ENCODE measurements around the gene CAMK2D. TPM values are rescaled to one million over a fixed set of nuclear protein-coding genes. Genes with fewer than 3 reads are reported as not detected.

The CAMK2D gene
- total RNA-seq, 1 donor from 2014 or later = 73.5 TPM

DNA sequence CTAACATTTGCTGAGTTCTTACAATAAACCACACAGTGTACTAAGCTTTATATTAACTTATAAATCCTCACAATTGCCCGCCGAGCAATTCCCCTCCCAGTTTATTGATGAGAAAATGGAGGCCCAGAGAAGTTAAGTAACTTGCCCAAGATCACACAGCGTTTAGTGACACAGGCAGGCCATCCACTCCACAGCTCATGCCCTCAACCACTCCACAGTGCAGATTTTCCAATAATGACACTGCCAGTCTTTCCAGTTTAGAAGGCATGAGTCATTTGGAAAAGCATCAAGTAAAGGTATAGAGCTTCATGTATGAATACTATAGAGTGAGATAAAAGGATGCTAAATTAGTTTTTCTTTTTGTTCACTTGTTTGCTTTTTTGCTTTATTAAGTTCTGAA is 208.5 kb downstream of the CAMK2D start:
- peaks cover 10% of the 10 kb centered on the region for H3K36me3 Mint-ChIP-seq (ENCODE audit: low read depth)
- intact Hi-C loops (cut with micrococcal nuclease) = no loop called here
- peaks cover 5% of the 10 kb centered on the region for H3K4me1 Mint-ChIP-seq (ENCODE audit: low read depth)
- no peak overlapping the region for H3K4me3 Mint-ChIP-seq
- H3K27me3 Mint-ChIP-seq (ENCODE audit: insufficient read depth) = no peaks in the 10 kb centered on the region
- H3K27ac Mint-ChIP-seq = no peak overlapping the region
- no peak for DNase-seq (ENCODE audit: low spot score)
- H3K9me3 Mint-ChIP-seq = no peaks in the 10 kb centered on the region

DNA sequence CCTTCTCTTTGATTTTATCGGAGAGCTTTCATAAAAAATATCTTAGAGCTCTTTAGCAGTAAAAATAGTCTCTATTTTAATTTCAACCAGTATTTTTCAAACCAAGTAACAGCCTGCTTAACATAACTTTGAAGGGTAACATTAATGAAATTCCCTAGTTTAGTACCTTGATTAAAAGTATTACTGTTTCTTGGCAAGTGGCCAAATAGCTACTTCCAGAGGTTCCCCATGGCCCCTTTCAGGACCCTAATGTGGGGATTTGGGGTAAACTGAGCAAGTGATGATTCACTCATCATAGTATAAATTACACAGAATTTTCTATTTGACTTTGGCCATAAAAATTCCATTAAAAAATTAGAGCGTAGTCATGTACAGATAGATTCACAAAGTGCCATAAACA is 211.0 kb downstream of the CAMK2D start:
- no peak overlapping the region for H3K27ac Mint-ChIP-seq
- peaks cover 10% of the 10 kb centered on the region for H3K36me3 Mint-ChIP-seq (ENCODE audit: low read depth)
- intact Hi-C loops (cut with micrococcal nuclease) = no loop called here
- H3K4me3 Mint-ChIP-seq = no peak overlapping the region
- H3K4me1 Mint-ChIP-seq (ENCODE audit: low read depth) = peaks cover 17% of the 10 kb centered on the region
- H3K9me3 Mint-ChIP-seq = no peaks in the 10 kb centered on the region
- H3K27me3 Mint-ChIP-seq (ENCODE audit: insufficient read depth) = no peaks in the 10 kb centered on the region
- no peak for DNase-seq (ENCODE audit: low spot score)

DNA sequence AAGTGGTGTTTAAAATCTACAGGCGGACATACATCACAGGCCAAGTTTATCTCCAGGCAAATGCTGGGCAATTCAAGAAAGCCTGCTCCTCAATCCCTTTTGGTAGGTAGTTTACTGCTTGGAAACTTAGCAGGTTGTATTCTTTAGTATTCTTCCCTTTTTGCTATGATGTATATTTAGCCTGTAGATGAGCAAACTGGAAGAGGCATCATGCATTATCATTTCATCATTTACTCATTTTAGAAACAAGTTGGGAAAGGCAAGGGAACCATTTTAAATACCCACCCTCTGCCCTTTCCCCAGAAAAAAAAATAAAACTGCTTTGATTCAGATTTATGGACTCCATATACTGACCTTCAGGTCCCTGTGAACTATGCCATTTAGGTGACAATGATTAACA is 213.2 kb downstream of the CAMK2D start:
- peaks cover 24% of the 10 kb centered on the region for H3K4me1 Mint-ChIP-seq (ENCODE audit: low read depth)
- peaks cover 18% of the 10 kb centered on the region for H3K36me3 Mint-ChIP-seq (ENCODE audit: low read depth)
- no peak overlapping the region for H3K4me3 Mint-ChIP-seq
- intact Hi-C loops (cut with micrococcal nuclease) = loop anchor here (5.0 to 10.0 kb wide), 2 partner anchors 354 to 404 kb away; no protein-coding TSS in a partner anchor
- no peak overlapping the region for H3K27ac Mint-ChIP-seq
- H3K27me3 Mint-ChIP-seq (ENCODE audit: insufficient read depth) = no peaks in the 10 kb centered on the region
- no peak for DNase-seq (ENCODE audit: low spot score)
- H3K9me3 Mint-ChIP-seq = no peaks in the 10 kb centered on the region

DNA sequence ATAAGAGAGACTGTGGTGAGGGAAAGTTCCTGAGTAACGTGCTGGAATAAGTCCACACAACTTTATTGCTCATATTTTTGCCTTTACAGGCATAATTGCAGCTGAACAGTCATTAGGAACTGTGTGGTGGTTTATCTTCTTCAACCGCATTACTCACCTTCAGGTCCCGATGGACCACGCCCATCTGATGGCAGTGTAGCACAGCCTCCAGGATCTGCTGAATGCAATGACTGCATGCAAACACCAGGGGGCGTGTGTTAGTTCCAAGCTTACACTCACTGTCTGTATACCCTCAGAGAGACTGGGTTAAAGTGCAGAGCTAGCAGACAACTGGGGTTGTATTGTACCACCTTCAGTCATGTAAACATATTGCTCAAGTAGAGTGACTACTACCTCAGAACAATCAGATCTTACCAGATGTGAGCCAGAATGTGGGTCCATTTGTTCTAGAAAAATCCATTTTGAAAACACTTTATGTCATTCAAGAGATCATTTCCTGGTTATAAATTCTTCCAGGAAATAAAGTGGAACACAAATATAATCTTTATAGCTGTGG is 214.0 kb downstream of the CAMK2D start:
- Mint-ChIP-seq H3K27me3 (ENCODE audit: insufficient read depth) (no peaks in the 10 kb centered on the region), H3K4me1 (ENCODE audit: low read depth) (peaks cover 30% of the 10 kb centered on the region), H3K27ac (peak overlapping the region; percentile 49), H3K36me3 (ENCODE audit: low read depth) (peaks cover 23% of the 10 kb centered on the region), H3K4me3 (no peak overlapping the region), H3K9me3 (no peaks in the 10 kb centered on the region)
- peak; percentile 87 for DNase-seq (ENCODE audit: low spot score)
- intact Hi-C loops (cut with micrococcal nuclease) = loop anchor here (1.0 to 10.0 kb wide), 15 partner anchors 8 to 523 kb away; no protein-coding TSS in a partner anchor

DNA sequence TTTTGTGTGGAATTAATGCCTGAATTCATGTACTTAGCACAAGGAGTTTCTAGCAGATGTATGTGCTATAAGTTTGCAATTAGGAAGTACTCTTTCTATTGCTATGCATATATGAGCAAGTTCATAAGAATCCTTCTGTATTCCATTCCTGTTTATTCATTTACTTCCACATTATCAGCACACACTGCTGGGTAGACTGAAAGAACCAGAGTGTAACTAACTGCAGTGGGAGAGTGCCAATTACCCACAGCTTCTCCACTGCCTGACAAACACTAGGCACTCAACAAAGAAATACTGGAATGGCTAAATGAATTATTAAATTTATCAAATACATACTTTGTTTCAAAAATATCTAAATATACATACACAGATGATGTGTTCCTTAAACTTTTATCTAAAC is 219.6 kb downstream of the CAMK2D start:
- Mint-ChIP-seq H3K36me3 (ENCODE audit: low read depth) (peaks cover 29% of the 10 kb centered on the region), H3K4me3 (no peak overlapping the region), H3K4me1 (ENCODE audit: low read depth) (peaks cover 42% of the 10 kb centered on the region), H3K9me3 (no peaks in the 10 kb centered on the region), H3K27ac (no peak overlapping the region), H3K27me3 (ENCODE audit: insufficient read depth) (no peaks in the 10 kb centered on the region)
- no peak for DNase-seq (ENCODE audit: low spot score)
- intact Hi-C loops (cut with micrococcal nuclease) = loop anchor here (1.0 to 10.0 kb wide), 4 partner anchors 68 to 397 kb away; no protein-coding TSS in a partner anchor

DNA sequence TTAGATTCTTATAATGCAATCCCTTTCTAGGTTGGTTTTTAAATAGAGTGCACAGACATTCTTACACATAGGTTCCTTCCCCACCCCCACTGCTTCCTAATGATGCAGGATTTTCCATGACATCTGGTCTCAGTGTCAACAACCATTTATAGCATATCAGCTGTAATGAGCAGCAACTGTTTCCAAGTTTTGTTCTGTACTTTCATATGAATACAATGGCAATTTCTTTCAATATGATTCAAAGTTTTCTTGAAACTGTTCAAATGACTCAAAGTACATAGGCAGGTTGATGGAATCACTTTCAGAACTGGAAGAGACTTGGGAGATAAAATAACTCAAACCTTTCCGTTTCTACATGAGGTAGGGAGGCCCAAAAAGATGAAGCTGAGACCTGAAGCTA is 220.7 kb downstream of the CAMK2D start:
- Mint-ChIP-seq H3K4me3 (peak overlapping the region; percentile 41), H3K9me3 (no peaks in the 10 kb centered on the region), H3K36me3 (ENCODE audit: low read depth) (peaks cover 32% of the 10 kb centered on the region), H3K4me1 (ENCODE audit: low read depth) (peaks cover 42% of the 10 kb centered on the region), H3K27ac (peak overlapping the region; percentile 88), H3K27me3 (ENCODE audit: insufficient read depth) (no peaks in the 10 kb centered on the region)
- intact Hi-C loops (cut with micrococcal nuclease) = loop anchor here (1.0 to 10.0 kb wide), 4 partner anchors 67 to 396 kb away; no protein-coding TSS in a partner anchor
- peak; percentile 12 for DNase-seq (ENCODE audit: low spot score)

DNA sequence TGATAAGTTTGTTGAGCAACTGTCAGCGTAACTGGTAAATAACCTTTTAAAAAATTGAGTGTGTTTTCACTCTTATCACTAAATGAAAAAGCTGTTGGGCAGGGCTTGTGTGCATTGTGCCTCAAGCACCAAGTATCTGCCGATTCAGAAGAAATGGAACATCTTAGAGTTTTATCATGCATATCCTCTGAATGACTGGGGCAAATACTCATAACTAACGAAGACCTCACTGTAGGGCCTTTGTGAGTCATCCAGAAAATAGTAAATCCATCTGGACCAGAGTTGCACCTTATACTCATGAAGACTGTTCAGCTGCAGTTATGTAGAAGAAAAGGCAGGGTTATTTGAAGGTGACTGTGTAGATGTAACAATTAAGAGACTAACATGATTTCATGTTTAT is 222.1 kb downstream of the CAMK2D start:
- Mint-ChIP-seq H3K36me3 (ENCODE audit: low read depth) (peaks cover 35% of the 10 kb centered on the region), H3K4me3 (peak overlapping the region; percentile 29), H3K4me1 (ENCODE audit: low read depth) (peaks cover 39% of the 10 kb centered on the region), H3K27ac (peak overlapping the region; percentile 80), H3K9me3 (no peaks in the 10 kb centered on the region), H3K27me3 (ENCODE audit: insufficient read depth) (no peaks in the 10 kb centered on the region)
- intact Hi-C loops (cut with micrococcal nuclease) = loop anchor here (1.0 to 2.0 kb wide), 9 partner anchors 8 to 331 kb away; no protein-coding TSS in a partner anchor
- no peak for DNase-seq (ENCODE audit: low spot score)

DNA sequence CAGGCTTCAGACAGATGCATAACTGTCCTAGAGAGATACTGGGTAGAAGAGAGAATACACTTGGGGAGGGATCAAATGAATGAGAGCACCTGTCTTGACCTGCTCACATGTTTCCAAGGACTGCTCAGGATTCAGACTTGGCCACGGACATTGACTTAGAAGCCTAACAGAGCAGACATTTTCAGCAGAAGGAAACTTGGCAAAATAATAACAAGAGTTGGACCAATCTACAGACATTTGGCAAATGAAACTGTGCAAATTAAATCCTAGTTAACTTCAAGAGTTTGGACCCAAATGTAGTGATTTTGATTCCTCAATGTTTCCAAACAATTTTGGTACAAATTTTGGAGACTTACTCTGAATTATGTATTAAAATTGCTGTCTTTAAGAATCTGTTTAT is 223.9 kb downstream of the CAMK2D start:
- peaks cover 30% of the 10 kb centered on the region for H3K4me1 Mint-ChIP-seq (ENCODE audit: low read depth)
- H3K9me3 Mint-ChIP-seq = no peaks in the 10 kb centered on the region
- no peak overlapping the region for H3K4me3 Mint-ChIP-seq
- H3K27me3 Mint-ChIP-seq (ENCODE audit: insufficient read depth) = no peaks in the 10 kb centered on the region
- no peak overlapping the region for H3K27ac Mint-ChIP-seq
- H3K36me3 Mint-ChIP-seq (ENCODE audit: low read depth) = peaks cover 31% of the 10 kb centered on the region
- DNase-seq (ENCODE audit: low spot score) = no peak
- intact Hi-C loops (cut with micrococcal nuclease) = loop anchor here (2.0 kb wide), 1 partner anchor 333 kb away; no protein-coding TSS in a partner anchor

DNA sequence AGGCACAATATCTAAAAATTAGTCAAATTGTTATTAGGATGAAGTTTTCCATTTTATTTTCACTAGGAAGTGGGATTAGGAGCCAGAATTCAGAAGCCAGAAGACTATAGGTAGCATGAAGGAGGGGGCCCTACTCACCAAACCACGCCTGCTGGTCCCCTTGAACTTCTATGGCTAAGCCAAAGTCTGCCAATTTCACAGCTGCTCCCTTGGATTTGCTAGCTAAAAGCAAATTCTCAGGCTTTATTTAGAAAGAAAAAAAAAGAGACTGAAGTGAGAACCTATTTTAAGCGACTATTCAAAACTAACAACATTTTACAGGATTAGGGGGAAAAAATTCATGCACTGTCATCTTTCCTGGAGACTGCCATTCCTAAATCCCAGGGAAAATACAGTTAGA is 224.3 kb downstream of the CAMK2D start:
- Mint-ChIP-seq H3K9me3 (no peaks in the 10 kb centered on the region), H3K4me3 (no peak overlapping the region), H3K27ac (no peak overlapping the region), H3K36me3 (ENCODE audit: low read depth) (peaks cover 33% of the 10 kb centered on the region), H3K27me3 (ENCODE audit: insufficient read depth) (no peaks in the 10 kb centered on the region), H3K4me1 (ENCODE audit: low read depth) (peaks cover 28% of the 10 kb centered on the region)
- intact Hi-C loops (cut with micrococcal nuclease) = no loop called here
- DNase-seq (ENCODE audit: low spot score) = no peak

DNA sequence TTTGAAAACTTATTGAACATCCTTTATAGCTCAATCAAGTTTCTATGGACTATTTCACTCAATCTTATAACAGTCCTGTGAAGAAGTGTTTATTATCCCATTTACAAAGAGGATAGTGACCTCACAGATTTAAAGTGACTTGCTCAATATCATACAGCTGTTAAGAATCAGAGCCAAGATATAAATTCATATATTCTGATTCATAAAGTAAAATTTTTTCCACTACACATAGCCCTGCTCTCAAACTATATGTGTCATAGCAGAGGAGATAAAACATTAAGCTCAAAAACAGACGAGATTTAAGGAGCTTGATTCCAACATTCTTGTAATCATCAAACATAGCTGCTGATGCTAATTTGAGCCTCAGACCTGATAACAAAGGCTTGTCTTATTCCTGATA is 226.8 kb downstream of the CAMK2D start:
- H3K27ac Mint-ChIP-seq = no peak overlapping the region
- H3K9me3 Mint-ChIP-seq = no peaks in the 10 kb centered on the region
- DNase-seq (ENCODE audit: low spot score) = no peak
- peaks cover 13% of the 10 kb centered on the region for H3K4me1 Mint-ChIP-seq (ENCODE audit: low read depth)
- H3K27me3 Mint-ChIP-seq (ENCODE audit: insufficient read depth) = no peaks in the 10 kb centered on the region
- no peak overlapping the region for H3K4me3 Mint-ChIP-seq
- peaks cover 42% of the 10 kb centered on the region for H3K36me3 Mint-ChIP-seq (ENCODE audit: low read depth)
- intact Hi-C loops (cut with micrococcal nuclease) = no loop called here

DNA sequence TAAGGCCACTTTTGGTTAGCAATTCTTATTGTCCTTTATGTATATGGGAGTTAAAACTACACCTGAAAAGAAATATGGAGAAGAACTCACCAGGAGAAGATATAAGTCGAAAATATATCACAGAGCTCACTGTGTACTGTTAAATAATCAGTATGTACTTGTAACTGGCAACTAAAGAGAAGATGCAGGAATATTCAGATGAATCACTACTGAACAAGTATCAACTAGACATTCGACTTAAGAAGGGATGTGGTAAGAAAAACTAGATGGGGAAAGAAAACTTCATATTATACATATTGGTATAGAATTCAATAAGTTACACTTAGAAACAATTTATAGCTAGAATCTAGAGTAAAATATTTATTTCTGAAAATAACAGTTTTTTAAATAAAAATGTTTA is 230.0 kb downstream of the CAMK2D start:
- intact Hi-C loops (cut with micrococcal nuclease) = no loop called here
- H3K4me3 Mint-ChIP-seq = no peak overlapping the region
- no peak overlapping the region for H3K27ac Mint-ChIP-seq

DNA sequence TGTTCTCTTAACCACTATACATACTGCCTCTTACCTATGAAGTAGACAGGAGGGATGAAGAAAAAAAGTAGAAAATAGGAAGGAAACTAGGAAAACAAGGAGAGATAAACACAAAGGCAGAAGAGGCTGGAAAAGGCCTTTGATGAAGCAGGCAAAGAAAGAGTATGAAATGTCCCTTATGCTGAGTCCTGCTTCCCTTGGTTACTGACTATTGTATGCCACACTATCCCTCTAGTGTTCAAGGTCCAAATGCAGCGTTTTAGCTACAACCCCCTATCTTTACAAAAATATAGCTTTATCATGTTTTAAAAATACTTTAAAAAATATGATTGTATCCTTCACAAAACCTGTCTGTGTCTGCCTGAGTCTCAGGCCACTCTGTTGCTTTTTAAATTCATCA is 233.1 kb downstream of the CAMK2D start:
- Mint-ChIP-seq H3K4me3 (no peak overlapping the region), H3K36me3 (ENCODE audit: low read depth) (peaks cover 47% of the 10 kb centered on the region)
- intact Hi-C loops (cut with micrococcal nuclease) = no loop called here

More for the DNA sequence above, 230.0 kb downstream of the CAMK2D start:
- no peak for DNase-seq (ENCODE audit: low spot score)
- Mint-ChIP-seq H3K36me3 (ENCODE audit: low read depth) (peaks cover 47% of the 10 kb centered on the region), H3K27me3 (ENCODE audit: insufficient read depth) (no peaks in the 10 kb centered on the region), H3K9me3 (no peaks in the 10 kb centered on the region), H3K4me1 (ENCODE audit: low read depth) (no peaks in the 10 kb centered on the region)

DNA sequence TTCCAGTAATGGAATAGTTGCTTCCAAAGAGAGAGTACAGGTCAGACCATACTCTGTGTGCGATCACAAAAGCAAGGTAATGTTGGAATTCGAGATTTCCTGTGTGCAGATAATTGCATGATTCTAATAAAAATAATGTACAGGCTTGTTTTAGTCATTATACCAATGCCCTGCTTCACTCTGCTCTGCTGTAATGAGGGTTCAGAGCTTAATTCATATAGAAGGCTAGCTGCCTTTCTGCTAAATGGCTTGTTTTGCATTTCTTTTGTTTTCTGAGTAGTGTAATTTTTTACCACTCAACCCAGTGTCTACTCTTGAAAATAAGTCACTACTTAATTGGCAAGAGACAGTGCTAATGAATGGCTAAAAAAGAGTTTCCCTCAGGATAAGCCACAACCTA is 236.0 kb downstream of the CAMK2D start:
- Mint-ChIP-seq H3K9me3 (no peaks in the 10 kb centered on the region), H3K4me1 (ENCODE audit: low read depth) (peaks cover 15% of the 10 kb centered on the region), H3K27me3 (ENCODE audit: insufficient read depth) (no peaks in the 10 kb centered on the region), H3K4me3 (no peak overlapping the region), H3K36me3 (ENCODE audit: low read depth) (peaks cover 49% of the 10 kb centered on the region), H3K27ac (no peak overlapping the region)
- DNase-seq (ENCODE audit: low spot score) = no peak
- intact Hi-C loops (cut with micrococcal nuclease) = loop anchor here (2.0 kb wide), 1 partner anchor 51 kb away; no protein-coding TSS in a partner anchor

More for the DNA sequence above, 233.1 kb downstream of the CAMK2D start:
- peaks cover 15% of the 10 kb centered on the region for H3K4me1 Mint-ChIP-seq (ENCODE audit: low read depth)
- H3K9me3 Mint-ChIP-seq = no peaks in the 10 kb centered on the region
- H3K27me3 Mint-ChIP-seq (ENCODE audit: insufficient read depth) = no peaks in the 10 kb centered on the region
- H3K27ac Mint-ChIP-seq = no peak overlapping the region
- DNase-seq (ENCODE audit: low spot score) = no peak
